ENCODE measurements around the gene ELP4.

ELP4 gene

GRCh38 chr11:31830406-31830805 lies 320.8 kb downstream of the ELP4 start:
- DNase-seq (ENCODE audit: extremely low spot score, insufficient read length, low read depth) (no peak), FAIRE-seq (no peak)

- no peak for FAIRE-seq
- DNase-seq (ENCODE audit: extremely low spot score, insufficient read length, low read depth) = no peak
Measured at GRCh38 chr11:31834237-31834636, 324.7 kb downstream of the ELP4 start.

Data from GM18507 (cell line).